22Rv1 (cell line): ENCODE results near the gene DNAJC5G.

Experiments used
- H3K27ac ChIP-seq: fragments of 450-650 bp; 2 replicates; pipeline ENCODE4 v1.5.1; 2017
- CTCF ChIP-seq: fragments of 450-650 bp; IDR thresholded peaks from 2 replicates; pipeline ENCODE4 v1.5.1; 2017; ENCODE audit warnings: mild to moderate bottlenecking
- ZFX ChIP-seq: fragments of 450-650 bp; IDR thresholded peaks from 2 replicates; pipeline ENCODE4 v1.6.1; 2017; ENCODE audit warnings: antibody characterized with exemption, borderline replicate concordance

Gene DNAJC5G

GRCh38 chr2:27245626-27246025, 29.6 kb upstream of the DNAJC5G start:
- TF ChIP-seq CTCF: no peak
- no peak for TF ChIP-seq ZFX

GRCh38 chr2:27247893-27248292, 27.3 kb upstream of the DNAJC5G start:
- TF ChIP-seq CTCF: no peak
- TF ChIP-seq ZFX: no peak

More at GRCh38 chr2:27245626-27246025, 29.6 kb upstream of the DNAJC5G start:
- no peak overlapping the region for H3K27ac ChIP-seq

DNA sequence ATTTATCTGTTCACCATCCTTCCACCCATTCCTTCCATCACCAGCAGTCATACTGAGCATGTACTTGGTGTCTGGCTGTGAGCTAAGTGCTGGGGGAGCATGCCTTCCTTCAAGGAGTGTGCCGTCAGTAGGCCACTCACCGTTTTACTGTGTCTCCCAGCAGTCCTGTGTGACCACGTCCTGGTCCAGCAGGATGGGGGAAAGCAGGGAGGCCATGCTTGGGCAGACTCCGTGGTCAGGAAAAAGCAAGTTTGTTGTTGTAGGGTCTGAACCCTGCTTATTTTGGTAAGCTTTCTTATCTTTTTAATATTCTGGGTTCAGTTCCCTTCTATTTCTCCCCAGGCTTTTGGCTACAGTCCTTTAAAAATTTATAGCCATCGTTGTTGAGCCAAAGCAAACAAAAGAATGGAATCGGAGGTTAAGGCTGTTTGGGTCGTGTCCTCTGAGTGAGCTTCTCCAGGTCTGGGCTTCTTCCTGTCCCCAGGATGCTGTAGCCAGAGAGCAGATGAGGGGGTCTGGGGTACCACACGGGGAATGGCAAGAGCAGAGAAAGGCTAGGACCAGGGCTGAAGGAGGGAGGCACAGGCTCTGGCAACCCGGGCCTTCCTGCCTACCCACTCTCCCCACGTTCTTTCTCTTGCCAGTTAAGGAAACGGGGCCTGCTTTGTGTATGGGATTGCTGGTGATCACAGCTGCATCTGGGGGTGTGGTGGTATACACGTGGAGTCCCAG, 25.9 kb upstream of the DNAJC5G start:
- H3K27ac ChIP-seq: no peak overlapping the region
- TF ChIP-seq ZFX: no peak
- no peak for TF ChIP-seq CTCF

More at GRCh38 chr2:27247893-27248292, 27.3 kb upstream of the DNAJC5G start:
- H3K27ac ChIP-seq: no peak overlapping the region

GRCh38 chr2:27249891-27250651, 25.2 kb upstream of the DNAJC5G start:
- TF ChIP-seq ZFX (no peak), CTCF (peak; percentile 56)
- H3K27ac ChIP-seq: no peak overlapping the region

GRCh38 chr2:27250652-27251379, 24.4 kb upstream of the DNAJC5G start:
- H3K27ac ChIP-seq: no peak overlapping the region
- no peak for TF ChIP-seq CTCF
- no peak for TF ChIP-seq ZFX

- TF ChIP-seq ZFX (no peak), CTCF (no peak)
- H3K27ac ChIP-seq: no peak overlapping the region
Observed at GRCh38 chr2:27251766-27252165, 23.5 kb upstream of the DNAJC5G start.
